T47D (cell line): ENCODE results near the gene FLYWCH1.

ENCODE experiments used
- DNase-seq, 2 experiments: peaks; one replicate each; pipeline versions ENCODE4 v3.0.0 to v3.0.0-alpha.2; 2011 to 2012; ENCODE audit warnings: low read depth in 1 of 2, low spot score in 1 of 2
- JUND ChIP-seq: IDR thresholded peaks from 2 replicates; pipeline ENCODE4 v1.6.1; 2012; ENCODE audit warnings: low read depth
- in situ Hi-C: cut with HindIII; loops from 2 replicates; pipeline ENCODE4 v1.10.0; 2016; ENCODE audit warnings: low sequenced_read_pairs, low pct_unique_long_range_greater_than_20kb

Gene FLYWCH1

DNA sequence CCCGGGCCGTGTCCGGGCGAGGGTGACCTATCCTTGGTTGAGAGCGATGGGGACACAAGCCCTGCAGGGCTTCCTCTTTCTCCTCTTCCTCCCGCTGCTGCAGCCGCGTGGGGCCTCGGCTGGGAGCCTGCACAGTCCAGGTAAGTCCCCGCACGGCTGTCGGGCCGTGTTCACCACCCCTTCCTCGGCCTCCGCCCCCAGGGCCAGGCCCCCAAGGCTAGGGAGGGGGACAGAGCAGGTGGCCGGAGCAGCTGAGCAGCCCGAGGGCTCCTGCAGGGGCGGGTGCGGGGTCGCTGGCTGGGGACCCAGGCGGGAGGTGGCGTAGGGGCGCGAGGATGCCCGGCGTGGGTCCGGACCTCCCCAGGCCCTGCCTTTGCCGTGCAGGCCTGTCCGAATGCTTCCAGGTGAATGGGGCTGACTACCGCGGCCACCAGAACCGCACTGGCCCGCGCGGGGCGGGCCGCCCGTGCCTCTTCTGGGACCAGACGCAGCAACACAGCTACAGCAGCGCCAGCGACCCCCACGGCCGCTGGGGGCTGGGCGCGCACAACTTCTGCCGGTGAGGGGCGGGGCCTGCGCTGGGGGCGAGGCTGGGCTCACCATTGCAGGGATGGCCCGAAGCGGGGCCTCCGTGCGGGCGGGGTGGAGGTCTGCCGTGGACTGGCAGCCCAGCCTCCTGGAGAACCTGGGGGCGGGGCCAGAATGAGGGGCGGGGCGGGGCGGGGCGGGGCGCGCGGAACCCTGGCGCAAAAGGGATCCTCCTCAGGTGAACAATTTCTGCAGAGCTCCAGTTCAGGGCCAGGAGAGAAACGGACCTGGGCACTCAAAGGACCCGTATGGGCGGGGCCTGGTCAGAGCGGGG lies 53.0 kb downstream of the FLYWCH1 start:
- no peak for TF ChIP-seq JUND
- in situ Hi-C loops = no loop called here
- DNase-seq = peak; percentile 94 to 98

DNA sequence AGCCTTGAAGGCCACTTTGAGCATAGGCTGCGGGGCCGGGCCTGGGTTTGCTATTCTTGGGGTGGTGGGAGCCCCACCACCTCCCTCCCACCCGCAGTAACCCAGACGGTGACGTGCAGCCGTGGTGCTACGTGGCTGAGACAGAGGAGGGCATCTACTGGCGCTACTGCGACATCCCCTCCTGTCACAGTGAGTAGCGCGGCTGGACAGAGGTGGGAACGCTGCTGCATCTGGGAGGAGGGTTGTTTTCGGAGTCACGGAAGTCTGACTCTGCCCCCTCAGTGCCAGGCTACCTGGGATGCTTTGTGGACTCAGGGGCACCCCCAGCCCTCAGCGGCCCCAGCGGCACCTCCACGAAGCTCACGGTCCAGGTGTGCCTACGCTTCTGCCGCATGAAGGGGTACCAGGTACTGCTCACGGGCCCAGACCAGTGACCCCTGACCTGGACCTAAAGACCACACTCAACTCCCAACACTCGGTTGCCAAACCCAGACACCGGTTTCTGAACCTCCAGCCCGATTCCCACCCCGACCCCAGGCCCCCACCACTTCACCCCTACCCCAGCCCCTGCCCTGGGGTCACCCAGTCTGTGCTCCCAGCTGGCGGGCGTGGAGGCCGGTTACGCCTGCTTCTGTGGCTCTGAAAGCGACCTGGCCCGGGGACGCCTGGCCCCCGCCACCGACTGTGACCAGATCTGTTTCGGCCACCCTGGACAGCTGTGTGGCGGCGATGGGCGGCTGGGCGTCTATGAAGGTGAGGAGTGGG lies 54.5 kb downstream of the FLYWCH1 start:
- in situ Hi-C loops = no loop called here
- no peak for TF ChIP-seq JUND
- DNase-seq = no peak

DNA sequence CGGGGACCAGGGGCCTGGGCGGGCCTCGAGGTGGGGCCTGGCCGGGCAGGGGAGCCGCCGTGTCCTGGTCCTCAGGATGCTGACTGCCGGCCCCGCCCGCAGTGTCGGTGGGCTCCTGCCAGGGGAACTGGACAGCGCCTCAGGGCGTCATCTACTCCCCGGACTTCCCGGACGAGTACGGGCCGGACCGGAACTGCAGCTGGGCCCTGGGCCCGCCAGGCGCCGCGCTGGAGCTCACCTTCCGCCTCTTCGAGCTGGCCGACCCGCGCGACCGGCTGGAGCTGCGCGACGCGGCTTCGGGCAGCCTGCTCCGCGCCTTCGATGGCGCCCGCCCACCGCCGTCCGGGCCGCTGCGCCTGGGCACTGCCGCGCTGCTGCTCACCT lies 55.1 kb downstream of the FLYWCH1 start:
- no peak for DNase-seq
- in situ Hi-C loops = no loop called here
- no peak for TF ChIP-seq JUND

DNA sequence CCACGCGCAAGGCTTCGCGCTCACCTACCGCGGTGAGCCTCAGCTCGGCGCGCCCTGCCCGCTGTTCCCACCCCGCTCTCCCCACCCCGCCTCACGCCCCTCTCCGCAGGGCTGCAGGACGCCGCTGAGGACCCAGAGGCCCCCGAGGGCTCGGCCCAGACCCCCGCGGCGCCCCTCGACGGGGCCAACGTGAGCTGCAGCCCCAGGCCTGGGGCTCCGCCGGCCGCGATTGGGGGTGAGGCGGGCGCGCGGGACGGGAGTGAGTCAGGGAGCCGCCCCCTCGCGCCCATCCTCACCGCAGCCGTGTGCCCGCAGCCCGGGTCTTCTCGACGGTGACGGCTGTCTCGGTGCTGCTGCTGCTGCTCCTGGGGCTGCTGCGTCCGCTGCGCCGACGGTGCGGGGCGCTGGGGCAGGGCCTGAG lies 55.5 kb downstream of the FLYWCH1 start:
- no peak for DNase-seq
- in situ Hi-C loops = no loop called here
- TF ChIP-seq JUND = no peak

DNA sequence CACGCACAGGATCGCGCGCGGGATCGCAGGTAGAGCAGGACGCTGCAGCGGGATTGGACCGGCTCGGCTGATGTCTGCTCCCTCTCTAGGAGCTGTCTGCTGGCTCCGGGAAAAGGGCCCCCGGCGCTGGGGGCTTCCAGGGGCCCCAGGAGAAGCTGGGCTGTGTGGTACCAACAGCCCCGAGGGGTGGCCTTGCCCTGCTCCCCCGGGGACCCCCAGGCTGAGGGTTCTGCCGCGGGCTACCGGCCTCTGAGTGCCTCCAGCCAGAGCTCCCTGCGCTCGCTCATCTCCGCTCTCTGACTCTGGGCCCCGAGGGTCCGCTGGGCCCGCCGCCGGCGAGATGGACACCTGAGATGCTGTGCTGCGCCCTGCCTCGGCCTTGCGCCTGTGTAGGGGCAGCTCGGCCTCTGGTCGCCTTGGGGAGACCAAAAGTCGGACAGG lies 56.0 kb downstream of the FLYWCH1 start:
- DNase-seq = no peak
- no peak for TF ChIP-seq JUND
- in situ Hi-C loops = no loop called here

DNA sequence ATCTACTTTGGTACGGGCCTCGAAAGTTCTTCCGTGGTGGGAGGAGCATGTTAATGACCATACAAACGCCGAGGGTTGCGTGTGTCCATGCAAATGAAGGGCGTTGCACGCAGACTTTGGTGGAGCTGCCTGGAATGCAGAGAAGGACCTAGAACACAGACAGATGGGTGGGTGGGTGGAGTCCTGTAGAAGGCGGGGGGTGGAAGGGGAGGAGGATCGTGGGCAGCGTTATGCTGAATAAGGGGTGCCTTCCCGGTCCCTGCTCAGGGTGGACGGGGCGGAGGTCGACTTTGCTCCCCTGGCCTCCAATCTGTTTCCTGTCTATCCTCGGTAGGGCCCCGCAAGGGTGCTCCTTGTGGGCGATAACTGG lies 56.6 kb downstream of the FLYWCH1 start:
- peak; percentile 70 to 95 for DNase-seq
- in situ Hi-C loops = no loop called here
- TF ChIP-seq JUND = no peak

DNA sequence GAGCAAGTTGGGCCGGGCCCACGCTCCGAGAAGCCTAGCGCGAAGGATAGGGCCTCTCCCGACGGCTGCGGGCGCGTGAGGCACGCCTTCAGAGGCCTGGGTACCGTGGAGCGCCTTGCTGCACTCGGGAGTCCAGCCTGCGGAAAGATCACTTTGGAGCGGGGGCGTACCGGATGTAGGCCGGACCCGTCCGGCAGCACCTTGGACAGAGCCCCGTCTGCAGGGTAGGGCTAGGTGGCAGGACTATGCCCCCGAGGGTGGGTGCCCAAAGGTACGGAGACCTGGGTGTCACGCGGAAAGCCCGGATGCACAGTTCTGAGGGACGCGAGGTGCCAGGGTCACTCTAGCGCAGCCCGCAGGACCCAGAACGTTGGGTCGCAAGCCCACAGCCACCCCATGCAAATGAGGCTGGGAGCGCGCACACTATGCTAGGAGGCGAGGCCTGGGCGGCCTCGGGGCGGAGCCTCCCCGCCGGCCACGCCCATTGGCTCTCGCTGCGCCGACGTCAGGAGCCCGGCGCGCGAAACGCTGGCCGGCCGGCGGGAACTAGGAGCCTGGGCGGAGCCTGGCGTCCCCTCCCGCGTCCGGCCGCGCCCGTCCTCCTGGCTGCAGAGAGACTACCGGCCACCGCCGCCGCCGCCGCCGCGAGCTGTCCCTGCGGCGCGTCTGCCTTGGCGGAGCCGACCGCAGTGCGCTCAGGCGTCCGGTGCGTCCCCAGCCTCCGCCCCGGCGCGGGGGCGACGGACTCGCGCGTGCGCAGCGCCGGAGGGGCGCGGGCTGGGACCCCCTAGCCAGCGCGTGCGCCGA lies 57.2 kb downstream of the FLYWCH1 start, which contains the start of gene PAQR4:
Gene PAQR4 (plus strand): TSS at position 611 of the 807 bp plus-strand sequence. CDS start 327 bp downstream, outside the sequence.
- in situ Hi-C loops = no loop called here
- no peak for TF ChIP-seq JUND
- DNase-seq = peak; percentile 94 to 95

DNA sequence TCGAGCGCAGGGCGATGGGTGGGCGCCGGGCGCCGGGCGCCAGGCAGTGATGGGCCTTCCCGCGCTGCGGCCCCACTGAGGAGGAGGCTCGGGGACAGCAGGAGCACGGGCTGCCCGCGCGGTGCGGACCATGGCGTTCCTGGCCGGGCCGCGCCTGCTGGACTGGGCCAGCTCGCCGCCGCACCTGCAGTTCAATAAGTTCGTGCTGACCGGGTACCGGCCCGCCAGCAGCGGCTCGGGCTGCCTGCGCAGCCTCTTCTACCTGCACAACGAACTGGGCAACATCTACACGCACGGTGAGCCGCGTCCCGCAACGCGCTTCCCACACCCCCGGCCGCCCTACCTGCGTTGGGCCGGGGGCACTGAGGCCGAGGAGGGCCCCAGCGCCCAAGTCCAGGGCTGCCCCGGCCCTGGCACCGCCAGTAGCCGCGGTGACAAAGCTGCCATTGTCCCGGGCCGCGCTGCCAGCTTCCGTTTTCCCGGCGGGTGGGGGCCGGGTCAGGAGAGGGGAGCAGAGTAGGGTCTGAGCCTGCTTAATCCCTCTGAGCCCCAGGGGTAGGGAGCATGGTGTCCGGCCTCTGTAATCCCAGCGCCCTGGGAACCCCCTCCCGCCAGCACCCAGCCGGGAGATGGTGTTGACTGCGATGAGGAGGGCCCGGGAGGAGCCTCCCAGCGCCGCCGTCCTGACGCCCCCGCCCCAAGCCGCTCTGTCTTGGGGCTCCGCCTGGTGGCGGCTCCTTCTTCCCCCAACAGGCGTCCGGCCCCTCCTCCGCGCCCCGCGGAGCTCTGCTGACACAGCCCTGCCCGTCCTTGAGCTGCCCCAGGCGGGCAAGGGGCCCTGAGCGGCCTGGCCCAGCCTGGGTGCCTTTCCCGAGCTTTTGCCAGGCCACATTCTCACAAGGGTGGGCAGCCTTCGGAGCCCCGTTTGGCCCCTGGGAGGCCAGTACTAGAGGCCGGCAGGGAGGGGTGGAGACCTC lies 58.1 kb downstream of the FLYWCH1 start:
- in situ Hi-C loops = no loop called here
- no peak for TF ChIP-seq JUND
- DNase-seq = peak; percentile 64 to 81

DNA sequence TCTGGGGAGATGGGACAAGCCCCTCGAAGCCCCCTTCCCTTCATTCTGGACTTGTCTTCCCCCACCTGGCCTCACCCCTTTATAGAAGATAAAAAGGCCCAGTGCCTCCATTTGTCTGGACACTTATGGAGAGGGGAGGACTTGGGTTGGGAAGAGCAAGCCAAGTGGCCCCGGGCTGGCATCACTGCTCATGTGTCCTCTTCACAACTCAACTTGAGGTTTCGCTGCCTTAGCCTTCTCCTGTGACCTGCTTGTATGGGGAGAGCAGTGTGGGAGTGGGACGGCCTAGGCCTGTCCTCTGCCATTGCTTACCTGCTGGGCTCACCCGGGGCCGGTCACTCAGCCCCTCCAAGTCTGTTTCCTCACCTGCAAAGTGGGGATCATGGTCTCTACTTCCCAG lies 58.8 kb downstream of the FLYWCH1 start:
- no peak for DNase-seq
- no peak for TF ChIP-seq JUND
- in situ Hi-C loops = no loop called here

DNA sequence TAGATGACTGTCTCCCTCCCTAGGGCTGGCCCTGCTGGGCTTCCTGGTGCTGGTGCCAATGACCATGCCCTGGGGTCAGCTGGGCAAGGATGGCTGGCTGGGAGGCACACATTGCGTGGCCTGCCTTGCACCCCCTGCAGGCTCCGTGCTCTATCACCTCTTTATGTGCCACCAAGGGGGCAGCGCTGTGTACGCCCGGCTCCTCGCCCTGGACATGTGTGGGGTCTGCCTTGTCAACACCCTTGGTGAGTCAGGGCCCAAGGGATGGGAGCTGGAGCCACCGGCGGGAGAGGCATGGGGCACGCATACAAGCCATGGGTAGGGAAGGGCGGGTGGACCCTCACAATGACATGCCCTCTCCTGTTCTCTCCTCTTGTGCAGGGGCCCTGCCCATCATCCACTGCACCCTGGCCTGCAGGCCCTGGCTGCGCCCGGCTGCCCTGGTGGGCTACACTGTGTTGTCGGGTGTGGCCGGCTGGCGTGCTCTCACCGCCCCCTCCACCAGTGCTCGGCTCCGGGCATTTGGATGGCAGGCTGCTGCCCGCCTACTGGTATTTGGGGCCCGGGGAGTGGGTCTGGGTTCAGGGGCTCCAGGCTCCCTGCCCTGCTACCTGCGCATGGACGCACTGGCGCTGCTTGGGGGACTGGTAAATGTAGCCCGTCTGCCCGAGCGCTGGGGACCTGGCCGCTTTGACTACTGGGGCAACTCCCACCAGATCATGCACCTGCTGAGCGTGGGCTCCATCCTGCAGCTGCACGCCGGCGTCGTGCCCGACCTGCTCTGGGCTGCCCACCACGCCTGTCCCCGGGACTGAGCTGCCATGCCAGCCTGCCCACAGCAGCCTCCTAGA lies 59.6 kb downstream of the FLYWCH1 start:
- DNase-seq = no peak
- in situ Hi-C loops = no loop called here
- no peak for TF ChIP-seq JUND
